Neural progenitor cell (in vitro differentiated cells): Measurements from ENCODE around the gene LGSN.

ENCODE experiments used
- EZH2 ChIP-seq: fragments of 200-600 bp; sonication (generic); IDR thresholded peaks from 2 replicates; pipeline ENCODE4 v1.6.1; 2017; ENCODE audit warnings: antibody characterized with exemption, mild to moderate bottlenecking, moderate library complexity
- TF ChIP-seq, protein P1 (sequence below): fragments of 200-600 bp; sonication (generic); IDR thresholded peaks from 2 replicates; pipeline ENCODE4 v1.5.1; 2017; ENCODE audit warnings: antibody characterized with exemption, mild to moderate bottlenecking

DNA sequence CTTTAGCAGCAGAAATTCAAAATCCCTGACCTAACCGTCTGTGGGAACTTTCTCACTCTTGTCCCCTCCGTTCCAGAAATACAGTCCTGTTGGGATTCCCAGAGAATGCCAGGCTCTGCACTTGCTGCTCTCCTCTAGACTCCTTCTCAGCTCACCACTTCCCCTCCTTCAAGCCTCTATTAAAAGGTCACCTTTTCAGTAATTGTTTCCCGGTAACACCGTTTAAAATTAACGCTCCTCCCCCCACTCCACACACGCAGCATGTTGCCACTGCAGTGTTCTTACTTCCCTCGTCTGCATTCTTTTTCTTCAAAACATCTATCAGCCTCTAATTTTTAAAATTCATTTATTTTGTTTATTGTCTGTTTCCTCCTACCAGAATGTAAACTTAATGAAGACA lies 48.6 kb upstream of the LGSN start:
- TF ChIP-seq EZH2: no peak
- TF ChIP-seq, protein P1, sequence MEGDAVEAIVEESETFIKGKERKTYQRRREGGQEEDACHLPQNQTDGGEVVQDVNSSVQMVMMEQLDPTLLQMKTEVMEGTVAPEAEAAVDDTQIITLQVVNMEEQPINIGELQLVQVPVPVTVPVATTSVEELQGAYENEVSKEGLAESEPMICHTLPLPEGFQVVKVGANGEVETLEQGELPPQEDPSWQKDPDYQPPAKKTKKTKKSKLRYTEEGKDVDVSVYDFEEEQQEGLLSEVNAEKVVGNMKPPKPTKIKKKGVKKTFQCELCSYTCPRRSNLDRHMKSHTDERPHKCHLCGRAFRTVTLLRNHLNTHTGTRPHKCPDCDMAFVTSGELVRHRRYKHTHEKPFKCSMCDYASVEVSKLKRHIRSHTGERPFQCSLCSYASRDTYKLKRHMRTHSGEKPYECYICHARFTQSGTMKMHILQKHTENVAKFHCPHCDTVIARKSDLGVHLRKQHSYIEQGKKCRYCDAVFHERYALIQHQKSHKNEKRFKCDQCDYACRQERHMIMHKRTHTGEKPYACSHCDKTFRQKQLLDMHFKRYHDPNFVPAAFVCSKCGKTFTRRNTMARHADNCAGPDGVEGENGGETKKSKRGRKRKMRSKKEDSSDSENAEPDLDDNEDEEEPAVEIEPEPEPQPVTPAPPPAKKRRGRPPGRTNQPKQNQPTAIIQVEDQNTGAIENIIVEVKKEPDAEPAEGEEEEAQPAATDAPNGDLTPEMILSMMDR: no peak
